CD4-positive, CD25-positive, alpha-beta regulatory T cell (primary cell): Measurements from ENCODE around the gene UGT2A3. TPM values are rescaled to one million over a fixed set of nuclear protein-coding genes. Genes with fewer than 3 reads are reported as not detected.
"Not testable (repeated sequence)": the region's sequence is repeated elsewhere in the genome, so short reads cannot be mapped to it uniquely, and the experiment has no call there.

Experiments
- ATAC-seq, 2 donors: fragments of 150-1000 bp; cut with Tn5 transposase; one replicate each; pipeline ENCODE4 v1.10.0; 2021; ENCODE audit warnings: low read depth in 2 of 2, moderate number of reproducible peaks in 2 of 2, moderate library complexity in 1 of 2
- DNase-seq, 3 donors: peaks; one replicate each; pipeline versions ENCODE4 v3.0.0 to v3.0.0-alpha.2; 2012 to 2022; ENCODE audit warnings: mixed read lengths in 1 of 3
- H3K27ac ChIP-seq: one replicate; pipeline ENCODE4 v1.7.0; 2013; ENCODE audit warnings: mild to moderate bottlenecking, low read length; ENCODE audit not compliant: insufficient read depth, poor library complexity, severe bottlenecking
- H3K27me3 ChIP-seq: one replicate; pipeline ENCODE4 v1.7.0; 2013; ENCODE audit warnings: low read length; ENCODE audit not compliant: control insufficient read depth, insufficient read depth
- H3K36me3 ChIP-seq: one replicate; pipeline ENCODE4 v1.7.0; 2013; ENCODE audit warnings: mild to moderate bottlenecking, low read length, moderate library complexity; ENCODE audit not compliant: control insufficient read depth, insufficient read depth
- H3K4me1 ChIP-seq: 2 replicates; pipeline ENCODE4 v1.7.0; 2013; ENCODE audit warnings: mild to moderate bottlenecking, low read length; ENCODE audit not compliant: insufficient read depth, control insufficient read depth, poor library complexity, severe bottlenecking
- H3K4me3 ChIP-seq: one replicate; pipeline ENCODE4 v1.7.0; 2013; ENCODE audit warnings: low read depth, mild to moderate bottlenecking, low read length, moderate library complexity
- H3K9me3 ChIP-seq, 2 experiments: 1 replicate in 1 of 2; 2 replicates in 1 of 2; pipeline ENCODE4 v1.7.0; 2013; ENCODE audit warnings: low read length in 2 of 2, mild to moderate bottlenecking in 1 of 2, moderate library complexity in 1 of 2; ENCODE audit not compliant: control insufficient read depth in 2 of 2
- H3K27ac Mint-ChIP-seq, 3 donors: one replicate each; pipeline ENCODE4 v1.8.0; 2020 to 2022; ENCODE audit warnings: mild to moderate bottlenecking in 3 of 3, mixed read lengths in 3 of 3, moderate library complexity in 2 of 3
- H3K27me3 Mint-ChIP-seq: one replicate; pipeline ENCODE4 v1.8.0; 2022; ENCODE audit warnings: mild to moderate bottlenecking, mixed read lengths
- H3K36me3 Mint-ChIP-seq: one replicate; pipeline ENCODE4 v1.8.0; 2020; ENCODE audit warnings: mixed read lengths
- H3K4me1 Mint-ChIP-seq, 4 donors: one replicate each; pipeline ENCODE4 v1.8.0; 2020 to 2022; ENCODE audit warnings: mixed read lengths in 4 of 4, mild to moderate bottlenecking in 1 of 4
- H3K4me3 Mint-ChIP-seq, 4 donors: one replicate each; pipeline ENCODE4 v1.8.0; 2020 to 2022; ENCODE audit warnings: mild to moderate bottlenecking in 4 of 4, mixed read lengths in 4 of 4, moderate library complexity in 3 of 4
- H3K9me3 Mint-ChIP-seq, 7 donors: one replicate each; pipeline ENCODE4 v1.8.0; 2020 to 2022; ENCODE audit warnings: mixed read lengths in 7 of 7, mild to moderate bottlenecking in 3 of 7, moderate library complexity in 2 of 7
- polyA plus RNA-seq, 4 donors: library from polyadenylated mRNA; unstranded; fragments of 300-500 nt; fragmentation: Illumina TruSeq; gene quantifications; one replicate each; pipeline ENCODE4 v1.2.3, GENCODE V29; 2021
- total RNA-seq: library from RNA; stranded (reverse); gene quantifications from one replicate; pipeline ENCODE4 v1.2.3, GENCODE V29; 2022

Gene UGT2A3
- total and polyA plus RNA-seq, 5 donors from 2014 or later, result not detected

- Histone ChIP-seq H3K27ac (no peak overlapping the region), H3K9me3 (no peaks in the 10 kb centered on the region), H3K4me1 (no peaks in the 10 kb centered on the region), H3K36me3 (no peaks in the 10 kb centered on the region), H3K4me3 (no peak overlapping the region), H3K27me3 (no peaks in the 10 kb centered on the region)
- DNase-seq (no peak), ATAC-seq (no peak)
- Mint-ChIP-seq H3K36me3 (no peaks in the 10 kb centered on the region), H3K9me3 (peaks cover 0 to 4% (median 0%) of the 10 kb centered on the region in 7 donors), H3K27me3 (no peaks in the 10 kb centered on the region), H3K4me1 (no peaks in the 10 kb centered on the region), H3K27ac (no peak overlapping the region), H3K4me3 (no peak overlapping the region)
Measured at GRCh38 chr4:68948044-68948743, 3.4 kb downstream of the UGT2A3 start.

- Histone ChIP-seq H3K36me3 (no peaks in the 10 kb centered on the region), H3K27me3 (no peaks in the 10 kb centered on the region), H3K27ac (no peak overlapping the region), H3K4me3 (no peak overlapping the region), H3K4me1 (no peaks in the 10 kb centered on the region), H3K9me3 (peaks cover 0 to 2% of the 10 kb centered on the region in 2 experiments)
- Mint-ChIP-seq H3K27me3 (no peaks in the 10 kb centered on the region), H3K4me3 (no peak overlapping the region), H3K36me3 (no peaks in the 10 kb centered on the region), H3K9me3 (peaks cover 0 to 9% (median 2%) of the 10 kb centered on the region in 7 donors), H3K27ac (no peak overlapping the region), H3K4me1 (no peaks in the 10 kb centered on the region)
- ATAC-seq (no peak), DNase-seq (no peak)
Measured at GRCh38 chr4:68929076-68929737, 22.4 kb downstream of the UGT2A3 start.

DNA sequence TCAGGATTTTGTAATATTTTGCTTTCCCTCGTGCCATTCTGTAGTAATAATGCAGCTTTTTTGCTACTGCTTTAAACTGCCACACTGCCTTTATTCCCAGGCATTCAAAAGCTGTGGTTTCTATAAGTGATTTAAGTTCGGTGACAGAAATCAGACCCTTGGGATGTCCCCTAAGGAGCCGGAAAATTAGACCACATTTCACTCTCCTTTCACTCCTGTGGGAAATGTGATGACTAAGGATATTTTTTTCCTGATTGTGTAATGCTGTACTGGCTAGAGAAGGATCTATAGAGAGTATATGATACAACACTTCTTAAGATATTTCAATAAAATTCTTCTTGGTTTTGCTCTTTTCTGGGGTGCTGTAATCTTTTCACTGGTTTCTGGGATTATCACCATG, 24.4 kb downstream of the UGT2A3 start:
- Mint-ChIP-seq H3K27ac (no peak overlapping the region), H3K36me3 (no peaks in the 10 kb centered on the region), H3K4me3 (no peak overlapping the region), H3K4me1 (no peaks in the 10 kb centered on the region), H3K9me3 (peaks cover 0 to 12% (median 5%) of the 10 kb centered on the region in 7 donors), H3K27me3 (no peaks in the 10 kb centered on the region)
- Histone ChIP-seq H3K4me1 (no peaks in the 10 kb centered on the region), H3K9me3 (peaks cover 0 to 2% of the 10 kb centered on the region in 2 experiments), H3K36me3 (no peaks in the 10 kb centered on the region), H3K27ac (no peak overlapping the region), H3K27me3 (no peaks in the 10 kb centered on the region), H3K4me3 (no peak overlapping the region)
- no peak for DNase-seq
- no peak for ATAC-seq

DNA sequence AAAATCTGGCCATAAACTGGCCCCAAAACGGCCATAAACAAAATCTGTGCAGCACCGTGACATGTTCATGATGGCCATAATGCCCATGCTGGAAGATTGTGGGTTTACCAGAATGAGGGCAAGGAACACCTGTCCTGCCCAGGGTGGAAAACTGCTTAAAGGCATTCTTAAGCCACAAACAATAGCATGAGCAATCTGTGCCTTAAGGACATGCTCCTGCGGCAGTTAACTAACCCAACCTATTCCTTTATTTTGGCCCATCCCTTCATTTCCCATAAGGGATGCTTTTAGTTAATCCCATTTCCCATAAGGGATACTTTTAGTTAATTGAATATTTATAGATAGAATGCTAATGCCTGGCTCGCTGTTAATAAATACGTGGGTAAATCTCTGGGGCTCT, 29.4 kb downstream of the UGT2A3 start:
- ATAC-seq, result not testable (repeated sequence)

GRCh38 chr4:68921051-68921450, 30.6 kb downstream of the UGT2A3 start:
- Mint-ChIP-seq H3K27ac (no peak overlapping the region), H3K27me3 (no peaks in the 10 kb centered on the region), H3K9me3 (peaks cover 0 to 11% (median 4%) of the 10 kb centered on the region in 7 donors), H3K4me1 (no peaks in the 10 kb centered on the region), H3K4me3 (no peak overlapping the region), H3K36me3 (no peaks in the 10 kb centered on the region)
- no peaks in the 10 kb centered on the region for H3K9me3 ChIP-seq
- no peaks in the 10 kb centered on the region for H3K36me3 ChIP-seq
- no peak overlapping the region for H3K27ac ChIP-seq
- DNase-seq (no peak), ATAC-seq (no peak)
- no peaks in the 10 kb centered on the region for H3K4me1 ChIP-seq
- no peaks in the 10 kb centered on the region for H3K27me3 ChIP-seq
- H3K4me3 ChIP-seq, result no peak overlapping the region

More for the DNA sequence above, 29.4 kb downstream of the UGT2A3 start:
- not testable (repeated sequence) for DNase-seq, H3K4me3 Mint-ChIP-seq, H3K4me1 Mint-ChIP-seq, H3K27me3 ChIP-seq, H3K27me3 Mint-ChIP-seq, H3K27ac Mint-ChIP-seq, H3K36me3 Mint-ChIP-seq, H3K36me3 ChIP-seq, H3K27ac ChIP-seq, H3K4me3 ChIP-seq, H3K4me1 ChIP-seq, H3K9me3 ChIP-seq
- H3K9me3 Mint-ChIP-seq, result peaks cover 0 to 12% (median 6%) of the 10 kb centered on the region in 7 donors

DNA sequence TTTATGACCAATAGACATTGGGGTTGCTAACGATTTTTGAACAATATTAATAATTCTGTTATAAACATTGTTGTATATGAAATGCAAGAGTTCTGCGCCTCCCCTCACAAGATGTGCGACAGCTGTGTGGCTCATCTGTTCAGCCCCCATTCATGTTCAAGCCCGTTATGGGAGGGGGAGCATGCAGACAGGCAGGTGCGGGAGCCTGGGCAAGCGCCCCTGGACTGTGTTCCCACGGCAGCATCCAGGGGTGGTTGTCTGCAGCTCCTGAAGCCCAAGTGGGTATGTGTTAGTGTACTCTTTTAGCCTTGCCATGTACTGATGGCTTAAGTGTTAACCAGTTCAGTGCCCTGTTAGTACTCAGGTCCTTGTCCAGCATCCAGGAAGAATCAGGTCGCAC, 34.6 kb downstream of the UGT2A3 start:
- H3K36me3 ChIP-seq, result no peaks in the 10 kb centered on the region
- no peak for DNase-seq
- H3K4me3 ChIP-seq, result no peak overlapping the region
- Mint-ChIP-seq H3K36me3 (no peaks in the 10 kb centered on the region), H3K27ac (no peak overlapping the region), H3K27me3 (no peaks in the 10 kb centered on the region), H3K9me3 (peaks cover 0 to 7% (median 0%) of the 10 kb centered on the region in 7 donors), H3K4me3 (no peak overlapping the region), H3K4me1 (no peaks in the 10 kb centered on the region)
- no peaks in the 10 kb centered on the region for H3K27me3 ChIP-seq
- no peak overlapping the region for H3K27ac ChIP-seq
- no peaks in the 10 kb centered on the region for H3K9me3 ChIP-seq
- no peaks in the 10 kb centered on the region for H3K4me1 ChIP-seq
- ATAC-seq, result no peak

DNA sequence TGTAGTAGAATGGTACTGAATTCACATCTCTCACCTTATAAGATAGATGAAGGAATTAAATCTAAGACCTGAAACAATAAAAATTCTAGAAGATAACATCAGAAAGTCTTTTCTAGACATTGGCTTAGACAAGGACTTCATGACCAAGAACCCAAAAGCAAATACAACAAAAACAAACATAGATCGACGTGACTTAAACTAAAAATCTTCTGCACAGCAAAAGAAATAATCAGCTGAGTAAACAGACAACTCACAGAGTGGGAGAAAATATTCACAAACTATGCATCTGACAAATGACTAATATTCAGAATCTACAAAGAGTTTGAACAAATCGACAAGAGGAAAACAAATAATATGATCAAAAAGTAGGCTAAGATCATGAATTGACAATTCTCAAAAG, 38.8 kb downstream of the UGT2A3 start:
- DNase-seq, result no peak
- Histone ChIP-seq H3K27ac (no peak overlapping the region), H3K9me3 (no peaks in the 10 kb centered on the region), H3K27me3 (no peaks in the 10 kb centered on the region), H3K36me3 (no peaks in the 10 kb centered on the region), H3K4me1 (no peaks in the 10 kb centered on the region), H3K4me3 (no peak overlapping the region)
- no peaks in the 10 kb centered on the region for H3K4me1 Mint-ChIP-seq
- no peak for ATAC-seq
- no peak overlapping the region for H3K27ac Mint-ChIP-seq
- H3K9me3 Mint-ChIP-seq, result peaks cover 0 to 7% (median 0%) of the 10 kb centered on the region in 7 donors
- H3K4me3 Mint-ChIP-seq, result no peak overlapping the region
- no peaks in the 10 kb centered on the region for H3K27me3 Mint-ChIP-seq
- H3K36me3 Mint-ChIP-seq, result no peaks in the 10 kb centered on the region

DNA sequence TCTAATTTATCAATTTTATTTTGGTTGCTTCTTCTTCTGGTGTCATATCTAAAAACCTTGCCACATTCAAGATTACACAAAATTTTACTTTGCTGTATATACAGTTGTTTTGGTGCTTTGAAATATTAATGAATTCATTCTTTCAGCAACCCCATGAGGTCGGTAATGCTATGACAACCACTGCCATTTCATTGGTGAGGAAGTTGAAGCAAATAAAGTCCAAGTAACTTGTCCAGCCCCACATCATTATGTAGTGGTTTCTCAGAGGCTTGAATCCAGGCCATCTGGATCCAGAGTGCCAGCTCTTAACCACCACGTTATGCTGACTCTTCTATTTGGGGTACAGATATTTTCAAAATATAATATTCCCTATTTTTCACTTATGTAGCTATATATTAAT, 42.2 kb downstream of the UGT2A3 start:
- Histone ChIP-seq H3K9me3 (no peaks in the 10 kb centered on the region), H3K27me3 (no peaks in the 10 kb centered on the region), H3K4me3 (no peak overlapping the region), H3K36me3 (no peaks in the 10 kb centered on the region), H3K27ac (no peak overlapping the region), H3K4me1 (no peaks in the 10 kb centered on the region)
- Mint-ChIP-seq H3K4me3 (no peak overlapping the region), H3K27ac (no peak overlapping the region), H3K4me1 (no peaks in the 10 kb centered on the region), H3K36me3 (no peaks in the 10 kb centered on the region), H3K27me3 (no peaks in the 10 kb centered on the region), H3K9me3 (peaks cover 0 to 5% (median 0%) of the 10 kb centered on the region in 7 donors)
- DNase-seq, result no peak
- no peak for ATAC-seq
